GM18858 (cell line): ENCODE measurements around the gene NTPCR.

Experiments used
- ATAC-seq: cut with Tn5 transposase; IDR thresholded peaks from one replicate; pipeline ENCODE4 v1.9.1; 2021; ENCODE audit not compliant: unreplicated experiment

NTPCR gene

GRCh38 chr1:232956081-232956480 is 5.7 kb downstream of the NTPCR start:
- ATAC-seq, result no peak

GRCh38 chr1:232958067-232958466 is 7.7 kb downstream of the NTPCR start:
- ATAC-seq, result no peak

GRCh38 chr1:232962761-232963745 is 12.6 kb downstream of the NTPCR start:
- no peak for ATAC-seq

GRCh38 chr1:232964601-232965000 is 14.2 kb downstream of the NTPCR start:
- ATAC-seq, result no peak

GRCh38 chr1:232965124-232965911 is 14.9 kb downstream of the NTPCR start:
- no peak for ATAC-seq

- ATAC-seq, result no peak
Observed at GRCh38 chr1:232965912-232966217, 15.5 kb downstream of the NTPCR start.

GRCh38 chr1:232966663-232967062 is 16.3 kb downstream of the NTPCR start:
- ATAC-seq, result no peak

GRCh38 chr1:232968391-232968790 is 18.0 kb downstream of the NTPCR start:
- no peak for ATAC-seq

- no peak for ATAC-seq
Observed at GRCh38 chr1:232968965-232969364, 18.6 kb downstream of the NTPCR start.

- no peak for ATAC-seq
Observed at GRCh38 chr1:232969799-232970198, 19.4 kb downstream of the NTPCR start.

- ATAC-seq, result no peak
Observed at GRCh38 chr1:232970508-232970907, 20.1 kb downstream of the NTPCR start.

- ATAC-seq, result no peak
Observed at GRCh38 chr1:232973652-232974611, 23.5 kb downstream of the NTPCR start.

- ATAC-seq, result no peak
Observed at GRCh38 chr1:232974971-232975370, 24.6 kb downstream of the NTPCR start.

- no peak for ATAC-seq
Observed at GRCh38 chr1:232978091-232978634, 27.8 kb downstream of the NTPCR start.

GRCh38 chr1:232978815-232979214 is 28.4 kb downstream of the NTPCR start:
- ATAC-seq, result no peak

GRCh38 chr1:232979558-232979957 is 29.1 kb downstream of the NTPCR start:
- ATAC-seq, result no peak

- no peak for ATAC-seq
Observed at GRCh38 chr1:232980355-232980978, 30.1 kb downstream of the NTPCR start.

- no peak for ATAC-seq
Observed at GRCh38 chr1:232980986-232981560, 30.7 kb downstream of the NTPCR start.

GRCh38 chr1:232982238-232982944 is 32.0 kb downstream of the NTPCR start:
- ATAC-seq, result no peak
